GM12865 (cell line): Measurements from ENCODE around the gene CAV1.

Source experiments
- DNase-seq: peaks from one replicate; pipeline ENCODE4 v3.0.0; 2010; ENCODE audit warnings: low read depth
- H3K4me3 ChIP-seq: 2 replicates; pipeline ENCODE4 v1.5.1; 2011; ENCODE audit warnings: mild to moderate bottlenecking, low read depth, low read length, control low read depth
- TF ChIP-seq, protein P1 (sequence below): IDR thresholded peaks from 2 replicates; pipeline ENCODE4 v1.5.1; 2011; ENCODE audit warnings: low read length, control low read depth, low read depth, inconsistent platforms; ENCODE audit not compliant: insufficient read depth; ENCODE audit errors: missing control alignments

Gene CAV1

GRCh38 chr7:116610721-116611120 lies 85.9 kb downstream of the CAV1 start:
- TF ChIP-seq, protein P1, sequence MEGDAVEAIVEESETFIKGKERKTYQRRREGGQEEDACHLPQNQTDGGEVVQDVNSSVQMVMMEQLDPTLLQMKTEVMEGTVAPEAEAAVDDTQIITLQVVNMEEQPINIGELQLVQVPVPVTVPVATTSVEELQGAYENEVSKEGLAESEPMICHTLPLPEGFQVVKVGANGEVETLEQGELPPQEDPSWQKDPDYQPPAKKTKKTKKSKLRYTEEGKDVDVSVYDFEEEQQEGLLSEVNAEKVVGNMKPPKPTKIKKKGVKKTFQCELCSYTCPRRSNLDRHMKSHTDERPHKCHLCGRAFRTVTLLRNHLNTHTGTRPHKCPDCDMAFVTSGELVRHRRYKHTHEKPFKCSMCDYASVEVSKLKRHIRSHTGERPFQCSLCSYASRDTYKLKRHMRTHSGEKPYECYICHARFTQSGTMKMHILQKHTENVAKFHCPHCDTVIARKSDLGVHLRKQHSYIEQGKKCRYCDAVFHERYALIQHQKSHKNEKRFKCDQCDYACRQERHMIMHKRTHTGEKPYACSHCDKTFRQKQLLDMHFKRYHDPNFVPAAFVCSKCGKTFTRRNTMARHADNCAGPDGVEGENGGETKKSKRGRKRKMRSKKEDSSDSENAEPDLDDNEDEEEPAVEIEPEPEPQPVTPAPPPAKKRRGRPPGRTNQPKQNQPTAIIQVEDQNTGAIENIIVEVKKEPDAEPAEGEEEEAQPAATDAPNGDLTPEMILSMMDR: no peak
- no peak for DNase-seq
- no peak overlapping the region for H3K4me3 ChIP-seq
